Hepatocyte (in vitro differentiated cells): Measurements from ENCODE around the gene SLC26A1. TPM values are rescaled to one million over a fixed set of nuclear protein-coding genes. Genes with fewer than 3 reads are reported as not detected.

ENCODE experiments used
- DNase-seq: peaks from one replicate; pipeline ENCODE4 v3.0.0-alpha.2; 2016; ENCODE audit warnings: low spot score
- H2AFZ ChIP-seq: fragments of 200-600 bp; sonication (generic); 2 replicates; pipeline ENCODE4 v1.6.0; 2016; ENCODE audit warnings: antibody characterized with exemption, mild to moderate bottlenecking
- H3K27ac ChIP-seq: fragments of 200-600 bp; sonication (generic); 2 replicates; pipeline ENCODE4 v1.5.1; 2016; ENCODE audit warnings: mild to moderate bottlenecking
- H3K27me3 ChIP-seq: fragments of 200-600 bp; sonication (generic); 2 replicates; pipeline ENCODE4 v1.6.1; 2016
- H3K36me3 ChIP-seq: fragments of 200-600 bp; sonication (generic); replicated peaks from 2 replicates; pipeline ENCODE4 v1.5.1; 2016; ENCODE audit warnings: low read depth; ENCODE audit not compliant: insufficient read depth
- H3K4me1 ChIP-seq: fragments of 200-600 bp; sonication (generic); 2 replicates; pipeline ENCODE4 v1.5.1; 2016; ENCODE audit warnings: mild to moderate bottlenecking, moderate library complexity; ENCODE audit not compliant: insufficient read depth
- H3K4me2 ChIP-seq: fragments of 200-600 bp; sonication (generic); 2 replicates; pipeline ENCODE4 v1.6.0; 2016
- H3K4me3 ChIP-seq: fragments of 200-600 bp; sonication (generic); 2 replicates; pipeline ENCODE4 v1.5.1; 2016; ENCODE audit warnings: mild to moderate bottlenecking
- H3K79me2 ChIP-seq: fragments of 200-600 bp; sonication (generic); 2 replicates; pipeline ENCODE4 v1.6.0; 2017; ENCODE audit warnings: mild to moderate bottlenecking
- H3K9me2 ChIP-seq: fragments of 200-600 bp; sonication (generic); replicated peaks from 2 replicates; pipeline ENCODE4 v1.6.0; 2017; ENCODE audit warnings: mild to moderate bottlenecking; ENCODE audit not compliant: insufficient read depth
- H3K9me3 ChIP-seq: fragments of 200-600 bp; sonication (generic); 2 replicates; pipeline ENCODE4 v1.5.1; 2016; ENCODE audit warnings: low read depth, mild to moderate bottlenecking
- H4K20me1 ChIP-seq: fragments of 200-600 bp; sonication (generic); 2 replicates; pipeline ENCODE4 v1.6.0; 2016; ENCODE audit warnings: mild to moderate bottlenecking; ENCODE audit not compliant: insufficient read depth, poor library complexity, severe bottlenecking
- CTCF ChIP-seq: fragments of 200-600 bp; sonication (generic); IDR thresholded peaks from 2 replicates; pipeline ENCODE4 v1.5.1; 2016; ENCODE audit warnings: antibody characterized with exemption, mild to moderate bottlenecking; ENCODE audit not compliant: poor library complexity
- EZH2 ChIP-seq: fragments of 200-600 bp; sonication (generic); IDR thresholded peaks from 2 replicates; pipeline ENCODE4 v1.6.1; 2016; ENCODE audit warnings: antibody characterized with exemption, mild to moderate bottlenecking, borderline replicate concordance
- EZH2phosphoT487 ChIP-seq: fragments of 200-600 bp; sonication (generic); IDR thresholded peaks from one replicate; pipeline ENCODE4 v1.6.1; 2018; ENCODE audit warnings: antibody characterized with exemption, mild to moderate bottlenecking, low read depth, moderate library complexity; ENCODE audit not compliant: unreplicated experiment, severe bottlenecking
- WGBS: methylation state at CpG from one replicate; pipeline ENCODE4 v1.1.6; 2016; ENCODE audit warnings: low lambda C conversion rate; ENCODE audit errors: missing lambda C conversion rate; 5-methylcytosine and 5-hydroxymethylcytosine counted together
- polyA plus RNA-seq: library from polyadenylated mRNA; unstranded; fragments of >200 nt; fragmentation: Nextera tagmentation; extraction: Ambion mirVana; gene quantifications from 2 replicates; pipeline ENCODE4 v1.2.1, GENCODE V29; 2016
- total RNA-seq: library from RNA; depleted of rRNA; stranded (reverse); fragments of >200 nt; gene quantifications from 2 replicates; pipeline ENCODE4 v1.2.3, GENCODE V29; 2014

The SLC26A1 gene
- total and polyA plus RNA-seq, 2 experiments from 2014 or later: 9.0 to 12.6 TPM

- 95% methylated on average over 33 of the region's 46 CpGs for WGBS
- Histone ChIP-seq H3K4me3 (no peak overlapping the region), H4K20me1 (no peaks in the 10 kb centered on the region), H3K9me2 (no peaks in the 10 kb centered on the region), H3K36me3 (no peaks in the 10 kb centered on the region), H3K27ac (no peak overlapping the region), H3K4me1 (peaks cover 13% of the 10 kb centered on the region), H3K79me2 (peaks cover 3% of the 10 kb centered on the region), H3K9me3 (no peaks in the 10 kb centered on the region), H3K4me2 (no peak overlapping the region), H3K27me3 (no peaks in the 10 kb centered on the region), H2AFZ (no peak overlapping the region)
- no peak for TF ChIP-seq EZH2
- no peak for DNase-seq
Observed at GRCh38 chr4:1022051-1022738, 29.0 kb upstream of the SLC26A1 start.

- Histone ChIP-seq H2AFZ (no peak overlapping the region), H3K36me3 (no peaks in the 10 kb centered on the region), H3K79me2 (peaks cover 3% of the 10 kb centered on the region), H3K9me3 (no peaks in the 10 kb centered on the region), H3K4me1 (peaks cover 13% of the 10 kb centered on the region), H3K27me3 (no peaks in the 10 kb centered on the region), H3K9me2 (no peaks in the 10 kb centered on the region), H3K4me3 (no peak overlapping the region), H4K20me1 (no peaks in the 10 kb centered on the region), H3K27ac (no peak overlapping the region), H3K4me2 (no peak overlapping the region)
- no peak for DNase-seq
- 95% methylated on average over 18 of the region's 19 CpGs for WGBS
- TF ChIP-seq EZH2phosphoT487: no peak
Observed at GRCh38 chr4:1021386-1022050, 28.3 kb upstream of the SLC26A1 start.

GRCh38 chr4:1019729-1020470 lies 26.7 kb upstream of the SLC26A1 start:
- DNase-seq: no peak
- Histone ChIP-seq H3K4me3 (no peak overlapping the region), H3K9me2 (no peaks in the 10 kb centered on the region), H4K20me1 (no peaks in the 10 kb centered on the region), H3K27ac (no peak overlapping the region), H3K27me3 (no peaks in the 10 kb centered on the region), H3K9me3 (no peaks in the 10 kb centered on the region), H3K4me1 (peaks cover 13% of the 10 kb centered on the region), H3K79me2 (peaks cover 7% of the 10 kb centered on the region), H3K36me3 (no peaks in the 10 kb centered on the region), H3K4me2 (no peak overlapping the region), H2AFZ (no peak overlapping the region)
- WGBS: 87% methylated on average over 22 of the region's 23 CpGs
- TF ChIP-seq EZH2phosphoT487: no peak
- no peak for TF ChIP-seq CTCF
- no peak for TF ChIP-seq EZH2

GRCh38 chr4:1019320-1019719 lies 26.1 kb upstream of the SLC26A1 start:
- DNase-seq: no peak
- H3K9me3 ChIP-seq: no peaks in the 10 kb centered on the region
- H3K36me3 ChIP-seq: no peaks in the 10 kb centered on the region
- peaks cover 13% of the 10 kb centered on the region for H3K4me1 ChIP-seq
- no peaks in the 10 kb centered on the region for H3K9me2 ChIP-seq
- no peak overlapping the region for H2AFZ ChIP-seq
- H3K79me2 ChIP-seq: peaks cover 7% of the 10 kb centered on the region
- no peak overlapping the region for H3K4me2 ChIP-seq
- no peaks in the 10 kb centered on the region for H4K20me1 ChIP-seq
- H3K4me3 ChIP-seq: no peak overlapping the region
- 62% methylated on average over 9 of the region's 9 CpGs for WGBS
- TF ChIP-seq EZH2: no peak
- no peak for TF ChIP-seq CTCF
- no peak for TF ChIP-seq EZH2phosphoT487
- H3K27me3 ChIP-seq: no peaks in the 10 kb centered on the region
- no peak overlapping the region for H3K27ac ChIP-seq
